HepG2 (cell line): ENCODE measurements around the gene URB1. TPM values are rescaled to one million over a fixed set of nuclear protein-coding genes. Genes with fewer than 3 reads are reported as not detected.
A peak's percentile ranks its signal among the peaks of the same experiment; 100 is the strongest.

Source experiments
- ARNTL ChIP-seq: sonication (generic); formaldehyde crosslinking; IDR thresholded peaks from 2 replicates; pipeline ENCODE4 v1.4.0; 2020; ENCODE audit warnings: mild to moderate bottlenecking, missing genetic modification reagents
- FOXO1 ChIP-seq: sonication (generic); formaldehyde crosslinking; IDR thresholded peaks from 2 replicates; pipeline ENCODE4 v1.4.0; 2020; ENCODE audit warnings: missing genetic modification reagents
- MED1 ChIP-seq: sonication (generic); formaldehyde crosslinking; IDR thresholded peaks from 2 replicates; pipeline ENCODE4 v1.4.0; 2020; ENCODE audit warnings: missing genetic modification reagents
- NKX3-1 ChIP-seq: sonication (generic); formaldehyde crosslinking; IDR thresholded peaks from 2 replicates; pipeline ENCODE4 v1.5.0; 2020; ENCODE audit warnings: missing genetic modification reagents
- PAXIP1 ChIP-seq: sonication (generic); formaldehyde crosslinking; conservative IDR thresholded peaks from 2 replicates; pipeline ENCODE4 v1.4.0; 2020; ENCODE audit warnings: mild to moderate bottlenecking, missing genetic modification reagents, moderate library complexity
- POLR2AphosphoS2 ChIP-seq: IDR thresholded peaks from 2 replicates; pipeline ENCODE4 v1.6.1; 2011; ENCODE audit warnings: low read depth, low read length, improper control_type of control experiment
- SMAD1 ChIP-seq: sonication (generic); formaldehyde crosslinking; IDR thresholded peaks from 2 replicates; pipeline ENCODE4 v1.4.0; 2020; ENCODE audit warnings: missing genetic modification reagents, low read depth, mild to moderate bottlenecking, borderline replicate concordance
- TCF7 ChIP-seq: sonication (generic); IDR thresholded peaks from 2 replicates; pipeline ENCODE4 v1.6.1; 2016; ENCODE audit warnings: antibody characterized with exemption, low read depth
- ZBTB10 ChIP-seq: sonication (generic); formaldehyde crosslinking; IDR thresholded peaks from 2 replicates; pipeline ENCODE4 v1.4.0; 2020; ENCODE audit warnings: missing genetic modification reagents, borderline replicate concordance
- ZNF101 ChIP-seq: sonication (generic); formaldehyde crosslinking; IDR thresholded peaks from 2 replicates; pipeline ENCODE4 v1.4.0; 2020; ENCODE audit warnings: mild to moderate bottlenecking, low read depth, missing genetic modification reagents, borderline replicate concordance
- ZNF142 ChIP-seq: sonication (generic); formaldehyde crosslinking; IDR thresholded peaks from 2 replicates; pipeline ENCODE4 v1.4.0; 2020; ENCODE audit warnings: missing genetic modification reagents
- ZNF234 ChIP-seq: sonication (generic); formaldehyde crosslinking; conservative IDR thresholded peaks from 2 replicates; pipeline ENCODE4 v1.5.1; 2020; ENCODE audit warnings: mild to moderate bottlenecking, missing genetic modification reagents
- ZNF3 ChIP-seq: IDR thresholded peaks from 2 replicates; pipeline ENCODE4 v1.7.0; 2017; ENCODE audit warnings: inconsistent platforms
- polyA plus RNA-seq, 8 experiments: library from polyadenylated mRNA; depleted of rRNA in 3 of 8; stranded (reverse) in 7 of 8; unstranded in 1 of 8; fragments of >200 nt; fragmentation: Illumina TruSeq in 4 of 8; extraction: Trizol in 4 of 8; gene quantifications; 2 replicates each; pipeline versions ENCODE4 v1.2.1 to v1.2.3, GENCODE V29; 2011 to 2016; ENCODE audit warnings: low read depth in 4 of 8, missing spikeins in 1 of 8, mixed read lengths in 1 of 8; ENCODE audit not compliant: insufficient read depth in 1 of 8
- total RNA-seq, 5 experiments: library from RNA; depleted of rRNA; stranded (reverse); fragments of >200 nt; fragmentation: Illumina TruSeq; extraction: Trizol; gene quantifications; 2 replicates each; pipeline ENCODE4 v1.2.3, GENCODE V29; 2016; ENCODE audit warnings: low read depth in 1 of 5
- TF ChIP-seq, protein P1 (sequence below): sonication (generic); formaldehyde crosslinking; IDR thresholded peaks from 2 replicates; pipeline ENCODE4 v1.8.0; 2022; ENCODE audit warnings: low read depth, missing genetic modification reagents
- TF ChIP-seq, protein P2 (sequence below): sonication (generic); formaldehyde crosslinking; IDR thresholded peaks from 2 replicates; pipeline ENCODE4 v1.5.1; 2020; ENCODE audit warnings: mild to moderate bottlenecking, moderate library complexity, missing genetic modification reagents

URB1 gene
- total and polyA plus RNA-seq, 2 of the 13 experiments (the other 11 are each of a cell fraction or from before 2014, with no cell fraction given): 4.5 to 16.7 TPM

GRCh38 chr21:32364387-32364786 lies 28.4 kb downstream of the URB1 start (continued):
- TF ChIP-seq, protein P1, sequence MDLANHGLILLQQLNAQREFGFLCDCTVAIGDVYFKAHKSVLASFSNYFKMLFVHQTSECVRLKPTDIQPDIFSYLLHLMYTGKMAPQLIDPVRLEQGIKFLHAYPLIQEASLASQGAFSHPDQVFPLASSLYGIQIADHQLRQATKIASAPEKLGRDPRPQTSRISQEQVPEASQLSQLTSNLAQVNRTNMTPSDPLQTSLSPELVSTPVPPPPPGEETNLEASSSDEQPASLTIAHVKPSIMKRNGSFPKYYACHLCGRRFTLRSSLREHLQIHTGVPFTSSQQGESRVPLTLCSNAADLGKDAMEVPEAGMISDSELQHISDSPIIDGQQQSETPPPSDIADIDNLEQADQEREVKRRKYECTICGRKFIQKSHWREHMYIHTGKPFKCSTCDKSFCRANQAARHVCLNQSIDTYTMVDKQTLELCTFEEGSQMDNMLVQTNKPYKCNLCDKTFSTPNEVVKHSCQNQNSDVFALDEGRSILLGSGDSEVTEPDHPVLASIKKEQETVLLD (CRISPR knock-in tag): no peak
- TF ChIP-seq TCF7 (peak; percentile 83), SMAD1 (CRISPR knock-in tag) (no peak), ZNF142 (no peak), POLR2AphosphoS2 (no peak), NKX3-1 (no peak), ZNF3 (CRISPR knock-in tag) (no peak), ZNF234 (CRISPR knock-in tag) (no peak), FOXO1 (CRISPR knock-in tag) (no peak), MED1 (CRISPR knock-in tag) (peak; percentile 48; the same call in 1 of the 2 replicates), ZNF101 (CRISPR knock-in tag) (no peak), PAXIP1 (peak; percentile 85), ZBTB10 (CRISPR knock-in tag) (0 out of 2 replicates have a peak, but pooled peaks have one; percentile 52), ARNTL (CRISPR knock-in tag) (no peak)
- TF ChIP-seq, protein P2, sequence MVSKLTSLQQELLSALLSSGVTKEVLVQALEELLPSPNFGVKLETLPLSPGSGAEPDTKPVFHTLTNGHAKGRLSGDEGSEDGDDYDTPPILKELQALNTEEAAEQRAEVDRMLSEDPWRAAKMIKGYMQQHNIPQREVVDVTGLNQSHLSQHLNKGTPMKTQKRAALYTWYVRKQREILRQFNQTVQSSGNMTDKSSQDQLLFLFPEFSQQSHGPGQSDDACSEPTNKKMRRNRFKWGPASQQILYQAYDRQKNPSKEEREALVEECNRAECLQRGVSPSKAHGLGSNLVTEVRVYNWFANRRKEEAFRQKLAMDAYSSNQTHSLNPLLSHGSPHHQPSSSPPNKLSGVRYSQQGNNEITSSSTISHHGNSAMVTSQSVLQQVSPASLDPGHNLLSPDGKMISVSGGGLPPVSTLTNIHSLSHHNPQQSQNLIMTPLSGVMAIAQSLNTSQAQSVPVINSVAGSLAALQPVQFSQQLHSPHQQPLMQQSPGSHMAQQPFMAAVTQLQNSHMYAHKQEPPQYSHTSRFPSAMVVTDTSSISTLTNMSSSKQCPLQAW (CRISPR knock-in tag): 0 out of 2 replicates have a peak, but pooled peaks have one; percentile 57
